ENCODE measurements around the gene ABR. TPM values are rescaled to one million over a fixed set of nuclear protein-coding genes. Genes with fewer than 3 reads are reported as not detected.
A peak's percentile ranks its signal among the peaks of the same experiment; 100 is the strongest.

The ABR gene
- total RNA-seq, 1 donor from 2014 or later, result 110 TPM

GRCh38 chr17:1010086-1010450 lies 169.7 kb downstream of the ABR start:
- H3K27me3 Mint-ChIP-seq (ENCODE audit: unreplicated experiment), result no peaks in the 10 kb centered on the region
- TF ChIP-seq, protein P1, sequence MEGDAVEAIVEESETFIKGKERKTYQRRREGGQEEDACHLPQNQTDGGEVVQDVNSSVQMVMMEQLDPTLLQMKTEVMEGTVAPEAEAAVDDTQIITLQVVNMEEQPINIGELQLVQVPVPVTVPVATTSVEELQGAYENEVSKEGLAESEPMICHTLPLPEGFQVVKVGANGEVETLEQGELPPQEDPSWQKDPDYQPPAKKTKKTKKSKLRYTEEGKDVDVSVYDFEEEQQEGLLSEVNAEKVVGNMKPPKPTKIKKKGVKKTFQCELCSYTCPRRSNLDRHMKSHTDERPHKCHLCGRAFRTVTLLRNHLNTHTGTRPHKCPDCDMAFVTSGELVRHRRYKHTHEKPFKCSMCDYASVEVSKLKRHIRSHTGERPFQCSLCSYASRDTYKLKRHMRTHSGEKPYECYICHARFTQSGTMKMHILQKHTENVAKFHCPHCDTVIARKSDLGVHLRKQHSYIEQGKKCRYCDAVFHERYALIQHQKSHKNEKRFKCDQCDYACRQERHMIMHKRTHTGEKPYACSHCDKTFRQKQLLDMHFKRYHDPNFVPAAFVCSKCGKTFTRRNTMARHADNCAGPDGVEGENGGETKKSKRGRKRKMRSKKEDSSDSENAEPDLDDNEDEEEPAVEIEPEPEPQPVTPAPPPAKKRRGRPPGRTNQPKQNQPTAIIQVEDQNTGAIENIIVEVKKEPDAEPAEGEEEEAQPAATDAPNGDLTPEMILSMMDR (IDR thresholded peaks at IDR 0.05), result no peak
- H3K4me1 Mint-ChIP-seq (ENCODE audit: unreplicated experiment), result peaks cover 8% of the 10 kb centered on the region
- H3K4me3 Mint-ChIP-seq (ENCODE audit: unreplicated experiment), result no peak overlapping the region
- H3K9me3 Mint-ChIP-seq (ENCODE audit: unreplicated experiment), result no peaks in the 10 kb centered on the region
- H3K27ac Mint-ChIP-seq (ENCODE audit: unreplicated experiment), result no peak overlapping the region
- DNase-seq (ENCODE audit: extremely low spot score, unreplicated experiment), result no peak
- peaks cover 11% of the 10 kb centered on the region for H3K36me3 Mint-ChIP-seq (ENCODE audit: unreplicated experiment)

DNA sequence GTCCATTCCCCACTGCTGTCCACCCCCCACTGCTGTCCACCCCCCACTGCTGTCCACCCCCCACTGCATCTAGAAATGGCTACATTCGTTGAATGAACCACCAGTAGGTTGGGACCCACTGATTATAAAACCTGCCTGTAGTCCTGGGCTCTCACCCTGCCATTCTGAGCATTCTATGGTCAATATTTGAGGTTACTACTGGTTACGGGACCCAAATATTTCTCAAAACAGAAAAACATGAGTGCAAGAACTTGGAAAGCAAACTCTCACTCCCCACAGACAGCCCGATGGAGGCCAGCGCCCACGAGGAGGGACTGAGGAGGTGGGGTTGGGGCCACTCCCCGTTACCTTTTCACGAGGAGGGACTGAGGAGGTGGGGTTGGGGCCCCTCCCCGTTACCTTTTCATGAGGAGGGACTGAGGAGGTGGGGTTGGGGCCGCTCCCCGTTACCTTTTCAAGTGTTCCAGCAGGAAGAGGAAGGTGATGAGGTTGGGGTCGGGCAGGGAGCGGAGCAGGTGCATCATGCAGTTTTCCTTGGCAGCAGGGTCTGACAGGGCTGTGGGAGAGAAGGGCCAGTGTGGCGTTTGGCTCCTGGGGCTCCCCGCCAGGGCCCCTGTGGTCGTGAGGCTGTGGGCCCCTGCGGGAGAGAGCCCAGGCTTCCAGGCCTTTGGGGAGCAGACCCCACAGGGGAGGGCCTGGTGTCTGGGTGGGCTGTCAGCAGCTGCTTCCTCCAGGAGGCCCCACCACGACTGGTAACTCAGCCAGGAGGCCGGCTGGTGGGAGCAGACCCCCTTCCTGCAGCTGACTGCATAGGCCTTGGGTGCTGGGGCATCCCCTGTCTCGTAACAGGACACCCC lies 170.3 kb downstream of the ABR start:
- TF ChIP-seq, protein P1 (IDR thresholded peaks at IDR 0.05), result no peak
- Mint-ChIP-seq H3K27ac (ENCODE audit: unreplicated experiment) (no peak overlapping the region), H3K4me1 (ENCODE audit: unreplicated experiment) (peaks cover 12% of the 10 kb centered on the region), H3K4me3 (ENCODE audit: unreplicated experiment) (no peak overlapping the region), H3K9me3 (ENCODE audit: unreplicated experiment) (no peaks in the 10 kb centered on the region), H3K36me3 (ENCODE audit: unreplicated experiment) (peaks cover 13% of the 10 kb centered on the region), H3K27me3 (ENCODE audit: unreplicated experiment) (no peaks in the 10 kb centered on the region)
- DNase-seq (ENCODE audit: extremely low spot score, unreplicated experiment), result no peak

- H3K4me3 Mint-ChIP-seq (ENCODE audit: unreplicated experiment), result no peak overlapping the region
- no peaks in the 10 kb centered on the region for H3K9me3 Mint-ChIP-seq (ENCODE audit: unreplicated experiment)
- no peak for DNase-seq (ENCODE audit: extremely low spot score, unreplicated experiment)
- TF ChIP-seq, protein P1 (IDR thresholded peaks at IDR 0.05), result no peak
- peaks cover 13% of the 10 kb centered on the region for H3K36me3 Mint-ChIP-seq (ENCODE audit: unreplicated experiment)
- no peaks in the 10 kb centered on the region for H3K27me3 Mint-ChIP-seq (ENCODE audit: unreplicated experiment)
- H3K4me1 Mint-ChIP-seq (ENCODE audit: unreplicated experiment), result peaks cover 25% of the 10 kb centered on the region
- no peak overlapping the region for H3K27ac Mint-ChIP-seq (ENCODE audit: unreplicated experiment)
These were observed 171.6 kb downstream of the ABR start for GRCh38 chr17:1008008-1008761.

DNA sequence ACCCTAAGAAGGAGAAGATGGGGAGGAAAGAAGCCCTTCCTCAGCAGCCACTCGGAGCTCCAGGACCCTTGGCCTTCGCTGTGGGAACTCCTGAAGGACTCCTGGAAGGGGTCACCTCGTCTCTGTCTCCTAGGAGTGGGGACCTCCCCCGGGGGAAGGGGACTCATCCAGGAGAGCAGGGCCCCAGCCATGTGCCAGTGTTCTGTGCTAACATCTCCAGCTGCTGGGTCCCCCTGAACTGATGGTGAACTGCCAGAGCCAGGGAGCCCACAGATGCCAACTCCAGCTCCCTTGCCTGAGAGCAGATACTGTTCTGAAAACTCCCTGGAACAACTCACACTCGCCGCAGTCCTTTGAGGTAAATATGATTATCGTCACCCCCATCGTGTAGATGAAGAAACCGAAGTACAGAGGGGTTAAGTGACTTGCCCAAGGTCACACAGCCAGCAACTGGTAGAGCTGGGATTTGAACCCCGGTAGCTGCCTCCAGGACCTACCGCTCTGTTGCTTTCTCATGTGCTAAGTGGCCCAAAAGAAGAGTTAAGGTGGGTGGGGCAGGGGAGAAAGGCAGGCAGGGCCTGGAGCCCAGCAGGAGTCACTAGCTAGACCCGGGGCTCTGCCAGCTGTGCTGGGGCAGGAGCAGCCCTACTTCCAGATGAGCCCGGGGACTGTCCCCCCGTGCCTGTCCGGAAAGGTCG lies 172.3 kb downstream of the ABR start:
- H3K4me3 Mint-ChIP-seq (ENCODE audit: unreplicated experiment), result no peak overlapping the region
- peaks cover 14% of the 10 kb centered on the region for H3K36me3 Mint-ChIP-seq (ENCODE audit: unreplicated experiment)
- peaks cover 32% of the 10 kb centered on the region for H3K4me1 Mint-ChIP-seq (ENCODE audit: unreplicated experiment)
- no peaks in the 10 kb centered on the region for H3K27me3 Mint-ChIP-seq (ENCODE audit: unreplicated experiment)
- DNase-seq (ENCODE audit: extremely low spot score, unreplicated experiment), result no peak
- no peaks in the 10 kb centered on the region for H3K9me3 Mint-ChIP-seq (ENCODE audit: unreplicated experiment)
- peak overlapping the region; percentile 31 for H3K27ac Mint-ChIP-seq (ENCODE audit: unreplicated experiment)
- TF ChIP-seq, protein P1 (IDR thresholded peaks at IDR 0.05), result no peak

Measured in osteocyte (in vitro differentiated cells).